DND-41 (cell line): ENCODE measurements around the gene UQCRH.
"Not testable (repeated sequence)": the region's sequence is repeated elsewhere in the genome, so short reads cannot be mapped to it uniquely, and the experiment has no call there.

Source experiments
- ATAC-seq: fragments of 200-7000 bp; cut with Tn5 transposase; 3 replicates; pipeline ENCODE4 v1.9.1; 2021; ENCODE audit warnings: low read depth; ENCODE audit not compliant: insufficient read depth
- DNase-seq: peaks from one replicate; pipeline ENCODE4 v3.0.0-alpha.2; 2020
- H2AFZ ChIP-seq: 2 replicates; pipeline ENCODE4 v1.6.0; 2012; ENCODE audit warnings: low read depth, low read length
- H3K27ac ChIP-seq: 2 replicates; pipeline ENCODE4 v1.5.1; 2012; ENCODE audit warnings: low read length, inconsistent platforms
- H3K27me3 ChIP-seq: fragments of 200-600 bp; sonication (generic); 2 replicates; pipeline ENCODE4 v1.6.0; 2012; ENCODE audit warnings: low read length, mild to moderate bottlenecking, inconsistent platforms; ENCODE audit not compliant: insufficient read depth, poor library complexity
- H3K36me3 ChIP-seq: 2 replicates; pipeline ENCODE4 v1.5.1; 2012; ENCODE audit warnings: low read length, inconsistent platforms; ENCODE audit not compliant: insufficient read depth
- H3K4me1 ChIP-seq: 2 replicates; pipeline ENCODE4 v1.5.1; 2012; ENCODE audit warnings: mild to moderate bottlenecking, low read length; ENCODE audit not compliant: insufficient read depth
- H3K4me2 ChIP-seq: 2 replicates; pipeline ENCODE4 v1.6.0; 2012; ENCODE audit warnings: mild to moderate bottlenecking, moderate library complexity, low read length, inconsistent platforms; ENCODE audit not compliant: insufficient read depth
- H3K4me3 ChIP-seq, 2 experiments: fragments of 200-600 bp in 1 of 2; shearing (Covaris generic) in 1 of 2; 2 replicates each; pipeline ENCODE4 v1.5.1; 2012 to 2016; ENCODE audit warnings: inconsistent platforms in 2 of 2, low read length in 2 of 2, mild to moderate bottlenecking in 2 of 2, low read depth in 1 of 2, moderate library complexity in 1 of 2
- H3K79me2 ChIP-seq: 2 replicates; pipeline ENCODE4 v1.6.0; 2012; ENCODE audit warnings: low read length, inconsistent platforms; ENCODE audit not compliant: insufficient read depth
- H3K9ac ChIP-seq: 2 replicates; pipeline ENCODE4 v1.6.0; 2012; ENCODE audit warnings: low read depth, mild to moderate bottlenecking, inconsistent platforms, low read length, moderate library complexity
- H3K9me3 ChIP-seq: 2 replicates; pipeline ENCODE4 v1.5.1; 2012; ENCODE audit warnings: low read length, moderate library complexity, mild to moderate bottlenecking, inconsistent platforms; ENCODE audit not compliant: insufficient read depth, severe bottlenecking
- H4K20me1 ChIP-seq: 2 replicates; pipeline ENCODE4 v1.6.0; 2012; ENCODE audit warnings: low read length; ENCODE audit not compliant: insufficient read depth

Gene UQCRH

GRCh38 chr1:46319960-46320914, 16.7 kb downstream of the UQCRH start:
- H3K36me3 ChIP-seq = peaks cover 18% of the 10 kb centered on the region; the same call in 1 of the 2 replicates
- ATAC-seq, DNase-seq, H3K4me1 ChIP-seq, H3K9ac ChIP-seq, H3K27ac ChIP-seq, H3K4me2 ChIP-seq, H3K9me3 ChIP-seq, H3K27me3 ChIP-seq, H2AFZ ChIP-seq, H3K79me2 ChIP-seq, H4K20me1 ChIP-seq, H3K4me3 ChIP-seq: not testable (repeated sequence)

- not testable (repeated sequence) for H3K27me3 ChIP-seq, H3K79me2 ChIP-seq, H3K36me3 ChIP-seq, H3K4me3 ChIP-seq, H3K9ac ChIP-seq, DNase-seq, H4K20me1 ChIP-seq, H3K4me2 ChIP-seq, H3K27ac ChIP-seq, H2AFZ ChIP-seq, H3K4me1 ChIP-seq, ATAC-seq, H3K9me3 ChIP-seq
These were observed 18.7 kb downstream of the UQCRH start for GRCh38 chr1:46322191-46322590.

GRCh38 chr1:46325285-46326076, 22.0 kb downstream of the UQCRH start:
- not testable (repeated sequence) for H3K27me3 ChIP-seq, DNase-seq, H3K4me2 ChIP-seq, H3K9me3 ChIP-seq, ATAC-seq, H2AFZ ChIP-seq, H3K79me2 ChIP-seq, H3K36me3 ChIP-seq, H4K20me1 ChIP-seq, H3K4me1 ChIP-seq, H3K27ac ChIP-seq, H3K9ac ChIP-seq, H3K4me3 ChIP-seq

- ATAC-seq, H3K4me3 ChIP-seq, H2AFZ ChIP-seq, H3K27ac ChIP-seq, DNase-seq, H3K4me1 ChIP-seq, H3K4me2 ChIP-seq, H4K20me1 ChIP-seq, H3K79me2 ChIP-seq, H3K27me3 ChIP-seq, H3K36me3 ChIP-seq, H3K9me3 ChIP-seq, H3K9ac ChIP-seq: not testable (repeated sequence)
These were observed 24.7 kb downstream of the UQCRH start for GRCh38 chr1:46328182-46328581.

GRCh38 chr1:46329807-46330206, 26.3 kb downstream of the UQCRH start:
- not testable (repeated sequence) for H3K9me3 ChIP-seq, H3K36me3 ChIP-seq, H3K4me3 ChIP-seq, H3K4me1 ChIP-seq, ATAC-seq, H3K9ac ChIP-seq, H3K27ac ChIP-seq, H3K27me3 ChIP-seq, DNase-seq, H4K20me1 ChIP-seq, H3K4me2 ChIP-seq, H3K79me2 ChIP-seq, H2AFZ ChIP-seq

- not testable (repeated sequence) for H3K4me3 ChIP-seq, ATAC-seq, H3K79me2 ChIP-seq, H3K4me2 ChIP-seq, H2AFZ ChIP-seq, DNase-seq, H3K9ac ChIP-seq, H3K27ac ChIP-seq, H3K9me3 ChIP-seq, H3K4me1 ChIP-seq, H4K20me1 ChIP-seq, H3K36me3 ChIP-seq, H3K27me3 ChIP-seq
These were observed 26.9 kb downstream of the UQCRH start for GRCh38 chr1:46330381-46330780.

GRCh38 chr1:46331786-46332540, 28.5 kb downstream of the UQCRH start:
- H3K9ac ChIP-seq, H4K20me1 ChIP-seq, H3K4me1 ChIP-seq, H3K27me3 ChIP-seq, H3K36me3 ChIP-seq, H3K4me3 ChIP-seq, H3K27ac ChIP-seq, DNase-seq, ATAC-seq, H2AFZ ChIP-seq, H3K79me2 ChIP-seq, H3K4me2 ChIP-seq, H3K9me3 ChIP-seq: not testable (repeated sequence)
